ENCODE measurements around the gene AP1B1.

GRCh38 chr22:29408940-29409339, 20.6 kb upstream of the AP1B1 start:
- TF ChIP-seq CTCF (IDR thresholded peaks at IDR 0.05; ENCODE audit: control extremely low read depth in 1 of 3, insufficient read depth in 1 of 3, low read depth in 1 of 3, low read length in 3 of 3) (no peak), JUN (IDR thresholded peaks at IDR 0.05; ENCODE audit: low read depth, low read length) (no peak)

Data from H1 (cell line).